ENCODE data around the gene ARSB. TPM values are rescaled to one million over a fixed set of nuclear protein-coding genes. Genes with fewer than 3 reads are reported as not detected.

Gene ARSB
- total RNA-seq, 1 experiment from 2014 or later, result 18.1 TPM

DNA sequence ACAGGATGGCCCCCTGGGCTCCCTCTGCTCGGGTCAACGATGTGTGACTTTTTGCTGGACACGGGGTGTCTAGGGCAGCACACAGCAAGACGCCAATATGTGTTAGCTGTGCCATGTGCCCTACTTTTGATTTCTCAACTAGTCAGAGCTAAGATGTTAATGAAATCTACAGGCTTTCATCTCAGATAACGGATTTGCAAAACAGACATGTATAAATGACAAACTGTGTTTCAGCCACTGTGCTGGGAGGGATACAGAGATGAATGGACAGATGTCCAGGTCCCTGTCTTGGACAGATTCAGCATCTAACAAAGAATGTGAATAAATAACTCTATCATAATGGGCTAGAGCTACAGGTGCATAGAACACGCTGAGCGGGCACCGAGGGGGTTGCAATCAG, 176.3 kb downstream of the ARSB start:
- CTCF ChIA-PET, result no interaction called here
- Histone ChIP-seq H3K4me1 (ENCODE audit: control insufficient read depth, insufficient read depth, low read length) (no peaks in the 10 kb centered on the region), H3K27ac (ENCODE audit: low read length) (no peak overlapping the region), H3K9me3 (ENCODE audit: control insufficient read depth, insufficient read depth, low read depth, low read length) (no peaks in the 10 kb centered on the region), H3K36me3 (ENCODE audit: control insufficient read depth, insufficient read depth, low read length) (no peaks in the 10 kb centered on the region), H3K4me3 (ENCODE audit: low read depth in 2 of 2, low read length in 2 of 2) (no peak overlapping the region), H3K27me3 (ENCODE audit: control insufficient read depth, insufficient read depth, low read length) (no peaks in the 10 kb centered on the region)
- intact Hi-C loops (cut with micrococcal nuclease; ENCODE audit: unreplicated experiment), result no loop called here
- ATAC-seq (no peak), DNase-seq (ENCODE audit: low read depth, low spot score) (no peak)
- BruUV-seq (replicated peaks), result no TSS peak
- POLR2A ChIA-PET, result no interaction called here
- in situ Hi-C loops (cut with HindIII; ENCODE audit: low pct_unique_long_range_greater_than_20kb, low sequenced_read_pairs), result no loop called here
- TF ChIP-seq, protein P1, sequence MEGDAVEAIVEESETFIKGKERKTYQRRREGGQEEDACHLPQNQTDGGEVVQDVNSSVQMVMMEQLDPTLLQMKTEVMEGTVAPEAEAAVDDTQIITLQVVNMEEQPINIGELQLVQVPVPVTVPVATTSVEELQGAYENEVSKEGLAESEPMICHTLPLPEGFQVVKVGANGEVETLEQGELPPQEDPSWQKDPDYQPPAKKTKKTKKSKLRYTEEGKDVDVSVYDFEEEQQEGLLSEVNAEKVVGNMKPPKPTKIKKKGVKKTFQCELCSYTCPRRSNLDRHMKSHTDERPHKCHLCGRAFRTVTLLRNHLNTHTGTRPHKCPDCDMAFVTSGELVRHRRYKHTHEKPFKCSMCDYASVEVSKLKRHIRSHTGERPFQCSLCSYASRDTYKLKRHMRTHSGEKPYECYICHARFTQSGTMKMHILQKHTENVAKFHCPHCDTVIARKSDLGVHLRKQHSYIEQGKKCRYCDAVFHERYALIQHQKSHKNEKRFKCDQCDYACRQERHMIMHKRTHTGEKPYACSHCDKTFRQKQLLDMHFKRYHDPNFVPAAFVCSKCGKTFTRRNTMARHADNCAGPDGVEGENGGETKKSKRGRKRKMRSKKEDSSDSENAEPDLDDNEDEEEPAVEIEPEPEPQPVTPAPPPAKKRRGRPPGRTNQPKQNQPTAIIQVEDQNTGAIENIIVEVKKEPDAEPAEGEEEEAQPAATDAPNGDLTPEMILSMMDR (IDR thresholded peaks at IDR 0.05), result no peak
- TF ChIP-seq REST (IDR thresholded peaks at IDR 0.05; ENCODE audit: insufficient read depth in 1 of 2, low read depth in 2 of 2, low read length in 1 of 2) (no peak), POLR2AphosphoS5 (IDR thresholded peaks at IDR 0.05; ENCODE audit: low read depth, low read length) (no peak)

DNA sequence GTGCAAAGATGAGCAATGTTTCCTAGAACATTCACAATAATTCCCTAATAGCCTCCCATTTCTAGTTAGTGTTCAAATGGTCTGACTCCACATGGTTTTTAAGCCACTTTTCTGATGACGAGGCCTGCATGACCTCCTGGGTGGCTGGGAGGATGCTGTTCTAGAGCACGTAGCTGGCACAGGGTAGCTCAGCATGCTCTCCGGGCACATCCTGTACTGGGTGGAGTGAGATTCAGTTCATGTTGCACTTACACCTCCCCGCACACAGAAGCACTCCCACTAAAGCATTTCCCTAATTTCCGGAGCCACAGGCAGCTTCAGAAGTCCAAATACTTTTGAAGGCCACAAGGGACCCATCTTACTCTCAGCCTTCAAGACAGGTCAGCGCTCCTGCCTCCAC, 176.7 kb downstream of the ARSB start:
- Histone ChIP-seq H3K27me3 (ENCODE audit: control insufficient read depth, insufficient read depth, low read length) (no peaks in the 10 kb centered on the region), H3K4me3 (ENCODE audit: low read depth in 2 of 2, low read length in 2 of 2) (no peak overlapping the region), H3K36me3 (ENCODE audit: control insufficient read depth, insufficient read depth, low read length) (no peaks in the 10 kb centered on the region), H3K4me1 (ENCODE audit: control insufficient read depth, insufficient read depth, low read length) (no peaks in the 10 kb centered on the region), H3K9me3 (ENCODE audit: control insufficient read depth, insufficient read depth, low read depth, low read length) (no peaks in the 10 kb centered on the region), H3K27ac (ENCODE audit: low read length) (no peak overlapping the region)
- DNase-seq (ENCODE audit: low read depth, low spot score) (no peak), ATAC-seq (no peak)
- ChIA-PET CTCF (no interaction called here), POLR2A (no interaction called here)
- intact Hi-C loops (cut with micrococcal nuclease; ENCODE audit: unreplicated experiment), result no loop called here
- TF ChIP-seq, protein P1 (IDR thresholded peaks at IDR 0.05), result no peak
- TF ChIP-seq POLR2AphosphoS5 (IDR thresholded peaks at IDR 0.05; ENCODE audit: low read depth, low read length) (no peak), SIN3A (IDR thresholded peaks at IDR 0.05; ENCODE audit: borderline replicate concordance, insufficient read depth, low read depth, low read length) (no peak), REST (IDR thresholded peaks at IDR 0.05; ENCODE audit: insufficient read depth in 1 of 2, low read depth in 2 of 2, low read length in 1 of 2) (no peak), TCF7L2 (IDR thresholded peaks at IDR 0.05; ENCODE audit: low read depth, low read length) (no peak)
- BruUV-seq (replicated peaks), result no TSS peak
- in situ Hi-C loops (cut with HindIII; ENCODE audit: low pct_unique_long_range_greater_than_20kb, low sequenced_read_pairs), result no loop called here
